GM23248 (cell line): Measurements from ENCODE around the gene CTNND2.

Source experiments
- EZH2 ChIP-seq: fragments of 200-600 bp; sonication (generic); IDR thresholded peaks from 2 replicates; pipeline ENCODE4 v1.6.1; 2018; ENCODE audit warnings: antibody characterized with exemption, mild to moderate bottlenecking; ENCODE audit not compliant: insufficient read depth, poor library complexity, severe bottlenecking
- EZH2phosphoT487 ChIP-seq: fragments of 200-600 bp; sonication (generic); IDR thresholded peaks from 2 replicates; pipeline ENCODE4 v1.6.1; 2018; ENCODE audit warnings: antibody characterized with exemption, moderate library complexity, mild to moderate bottlenecking, low read depth; ENCODE audit not compliant: insufficient read depth

- TF ChIP-seq EZH2 (no peak), EZH2phosphoT487 (no peak)
Observed at GRCh38 chr5:11814373-11814772, 89.9 kb downstream of the CTNND2 start.
